IMR-90 (cell line): ENCODE measurements around the gene ZNF766. TPM values are rescaled to one million over a fixed set of nuclear protein-coding genes. Genes with fewer than 3 reads are reported as not detected.

Experiments used
- ATAC-seq: fragments of 200-7000 bp; cut with Tn5 transposase; 2 replicates; pipeline ENCODE4 v1.9.1; 2020; ENCODE audit warnings: low read depth, mild to moderate bottlenecking, moderate library complexity
- BruUV-seq: library from RNA; stranded (reverse); fragments of 400-500 nt; replicated peaks from 2 replicates; lab custom pipeline; 2021; lab: Mats Ljungman, UMichigan
- CTCF ChIA-PET: fragments of 300-600 bp; formaldehyde crosslinking; extraction: SDS; loops from one replicate; lab custom pipeline; 2021; ENCODE audit warnings: antibody characterized with exemption; lab: Yijun Ruan, JAX
- POLR2A ChIA-PET: fragments of 300-600 bp; sonication (Branson Sonifier 250); formaldehyde crosslinking; loops from one replicate; lab custom pipeline; 2022; ENCODE audit warnings: antibody characterized with exemption; ENCODE audit not compliant: unreplicated experiment; lab: Charles Lee
- DNase-seq: peaks from one replicate; pipeline ENCODE4 v3.0.0; 2013
- H2AFZ ChIP-seq: replicated peaks from 2 replicates; pipeline ENCODE3; 2013; ENCODE audit warnings: low read length, mild to moderate bottlenecking; ENCODE audit not compliant: poor library complexity
- H2AK5ac ChIP-seq: 2 replicates; pipeline ENCODE4 v1.6.1; 2013; ENCODE audit warnings: low read depth, low read length, inconsistent platforms
- H2AK9ac ChIP-seq: replicated peaks from 2 replicates; pipeline ENCODE3; 2013; ENCODE audit warnings: mild to moderate bottlenecking, low read depth, low read length, moderate library complexity; ENCODE audit not compliant: poor library complexity
- H2BK120ac ChIP-seq: 2 replicates; pipeline ENCODE4 v1.6.1; 2013; ENCODE audit warnings: low read depth, low read length, inconsistent platforms
- H2BK15ac ChIP-seq: 3 replicates; pipeline ENCODE4 v1.6.1; 2013; ENCODE audit warnings: low read depth, low read length, inconsistent platforms
- H2BK20ac ChIP-seq: 2 replicates; pipeline ENCODE4 v1.6.1; 2013; ENCODE audit warnings: low read depth, mild to moderate bottlenecking, inconsistent platforms, low read length, moderate library complexity
- H2BK5ac ChIP-seq: 2 replicates; pipeline ENCODE4 v1.6.1; 2013; ENCODE audit warnings: mild to moderate bottlenecking, low read depth, low read length, inconsistent platforms; ENCODE audit not compliant: poor library complexity, severe bottlenecking
- H3K14ac ChIP-seq: replicated peaks from 2 replicates; pipeline ENCODE4 v1.6.1; 2013; ENCODE audit warnings: low read depth, low read length, inconsistent platforms
- H3K18ac ChIP-seq: 2 replicates; pipeline ENCODE4 v1.6.1; 2013; ENCODE audit warnings: low read depth, low read length, control low read depth
- H3K23ac ChIP-seq: 2 replicates; pipeline ENCODE4 v1.6.1; 2013; ENCODE audit warnings: low read depth, low read length, inconsistent platforms
- H3K27ac ChIP-seq: 2 replicates; pipeline ENCODE4 v1.5.1; 2013; ENCODE audit warnings: mild to moderate bottlenecking, control low read depth, low read length; ENCODE audit not compliant: insufficient read depth
- H3K27me3 ChIP-seq: 2 replicates; pipeline ENCODE4 v1.6.1; 2013; ENCODE audit warnings: low read length; ENCODE audit not compliant: control insufficient read depth, insufficient read depth
- H3K36me3 ChIP-seq: 2 replicates; pipeline ENCODE4 v1.6.1; 2013; ENCODE audit warnings: low read length, mixed read lengths; ENCODE audit not compliant: control insufficient read depth, insufficient read depth
- H3K4ac ChIP-seq: 2 replicates; pipeline ENCODE4 v1.6.1; 2013; ENCODE audit warnings: low read depth, low read length, inconsistent platforms
- H3K4me1 ChIP-seq: 2 replicates; pipeline ENCODE4 v1.6.1; 2013; ENCODE audit warnings: low read length, mixed read lengths; ENCODE audit not compliant: control insufficient read depth, insufficient read depth
- H3K4me2 ChIP-seq: 2 replicates; pipeline ENCODE4 v1.6.1; 2013; ENCODE audit warnings: low read depth, mild to moderate bottlenecking, control low read depth, low read length, moderate library complexity
- H3K4me3 ChIP-seq: 2 replicates; pipeline ENCODE4 v1.5.1; 2013; ENCODE audit warnings: low read depth, mild to moderate bottlenecking, control low read depth, low read length, moderate library complexity; ENCODE audit not compliant: insufficient read depth
- H3K56ac ChIP-seq: 2 replicates; pipeline ENCODE4 v1.6.1; 2013; ENCODE audit warnings: low read length, inconsistent platforms; ENCODE audit not compliant: insufficient read depth; ENCODE audit errors: extremely low read depth
- H3K79me1 ChIP-seq, 2 experiments: 2 replicates each; pipeline ENCODE4 v1.6.1; 2013; ENCODE audit warnings: low read length in 2 of 2, inconsistent platforms in 1 of 2, low read depth in 1 of 2
- H3K9ac ChIP-seq: 2 replicates; pipeline ENCODE4 v1.6.1; 2013; ENCODE audit warnings: low read depth, low read length, control low read depth
- H3K9me1 ChIP-seq: 2 replicates; pipeline ENCODE4 v1.6.1; 2013; ENCODE audit warnings: low read length, inconsistent platforms; ENCODE audit not compliant: insufficient read depth
- H3K9me3 ChIP-seq: 2 replicates; pipeline ENCODE4 v1.6.1; 2013; ENCODE audit warnings: low read length; ENCODE audit not compliant: control insufficient read depth, insufficient read depth
- H4K20me1 ChIP-seq: 2 replicates; pipeline ENCODE4 v1.6.1; 2013; ENCODE audit warnings: low read length, inconsistent platforms; ENCODE audit not compliant: insufficient read depth
- H4K5ac ChIP-seq: 2 replicates; pipeline ENCODE4 v1.6.1; 2013; ENCODE audit warnings: mild to moderate bottlenecking, low read depth, low read length, control low read depth
- H4K8ac ChIP-seq, 2 experiments: 2 replicates each; pipeline ENCODE4 v1.6.1; 2013; ENCODE audit warnings: low read depth in 2 of 2, low read length in 2 of 2, control low read depth in 1 of 2, inconsistent platforms in 1 of 2
- H4K91ac ChIP-seq: 2 replicates; pipeline ENCODE4 v1.6.1; 2013; ENCODE audit warnings: low read depth, low read length, inconsistent platforms; ENCODE audit not compliant: insufficient read depth
- CEBPB ChIP-seq: IDR thresholded peaks from 2 replicates; pipeline ENCODE4 v1.6.1; 2012; ENCODE audit warnings: low read depth, low read length, improper control_type of control experiment
- MXI1 ChIP-seq: IDR thresholded peaks from 2 replicates; pipeline ENCODE4 v1.6.1; 2012; ENCODE audit warnings: low read depth, mild to moderate bottlenecking, low read length, moderate library complexity, borderline replicate concordance
- WGBS, 2 experiments: methylation state at CpG; one replicate each; pipeline versions ENCODE4 v1.1.5 to v1.1.7; 2013; ENCODE audit warnings: missing lambda C conversion rate in 2 of 2; ENCODE audit not compliant: insufficient read length in 1 of 2; ENCODE audit errors: extremely low coverage in 2 of 2; 5-methylcytosine and 5-hydroxymethylcytosine counted together
- dilution Hi-C: fragments of 300-500 bp; cut with HindIII; formaldehyde crosslinking; loops from one replicate; pipeline ENCODE4 v1.14.3; 2018; ENCODE audit warnings: low sequenced_read_pairs; ENCODE audit not compliant: unreplicated experiment
- in situ Hi-C: fragments of 300-500 bp; cut with MboI; formaldehyde crosslinking; loops from 3 replicates; pipeline ENCODE4 v1.14.3; 2019; ENCODE audit warnings: low sequenced_read_pairs, inconsistent platforms, mixed read lengths
- intact Hi-C: fragments of 100-400 bp; cut with micrococcal nuclease; formaldehyde crosslinking; loops from 2 replicates; pipeline ENCODE4 v1.10.0; 2022
- polyA plus RNA-seq, 3 experiments: library from polyadenylated mRNA; depleted of rRNA; stranded (reverse); fragments of >200 nt; gene quantifications; 2 replicates each; pipeline ENCODE4 v1.2.3, GENCODE V29; 2012; ENCODE audit warnings: low replicate concordance in 1 of 3
- total RNA-seq: library from RNA; depleted of rRNA; stranded (reverse); fragments of >200 nt; gene quantifications from 2 replicates; pipeline ENCODE4 v1.2.3, GENCODE V29; 2012

The ZNF766 gene
- total and polyA plus RNA-seq, 2 of the 4 experiments (the other 2 are of a cell fraction) = 4.9 to 20.4 TPM

DNA sequence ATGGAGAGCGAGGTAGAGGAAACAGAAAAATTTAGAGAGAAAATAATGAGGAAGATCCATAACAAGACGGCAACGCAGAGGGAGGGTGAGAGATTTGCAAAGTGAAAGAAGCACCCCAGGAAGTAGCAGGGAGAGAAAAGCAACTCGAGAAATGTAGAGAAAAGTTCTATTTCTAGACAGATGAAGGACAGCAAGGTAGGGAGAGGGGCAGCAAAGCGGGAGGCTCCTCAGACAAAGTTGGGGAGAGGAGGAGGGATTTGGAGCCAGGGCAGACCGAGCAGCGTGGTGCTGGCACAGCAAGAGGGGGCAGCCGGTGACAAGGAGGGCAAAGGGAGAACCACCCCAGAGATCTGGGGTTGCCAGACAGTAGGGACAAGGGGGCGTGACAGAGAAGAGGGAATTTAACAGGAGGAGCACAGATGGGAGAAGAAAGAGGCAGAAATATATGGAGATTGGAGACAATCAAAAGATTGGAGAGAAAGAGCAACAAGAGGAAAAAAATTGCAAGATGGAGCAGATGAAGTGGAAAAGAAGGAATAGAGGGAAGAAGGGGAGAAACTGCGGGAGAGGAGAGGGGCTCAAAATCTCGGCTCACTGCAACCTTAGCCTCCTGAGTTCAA, 989 bp downstream of the ZNF766 start:
- no TSS peak for BruUV-seq
- Histone ChIP-seq H4K20me1 (no peaks in the 10 kb centered on the region), H3K4me2 (peak overlapping the region; percentile 73), H3K18ac (peak overlapping the region; percentile 66), H3K14ac (peak overlapping the region; percentile 98), H2BK20ac (no peak overlapping the region), H3K9me1 (no peaks in the 10 kb centered on the region), H3K79me1 (peaks cover 21 to 43% of the 10 kb centered on the region in 2 experiments; a peak in 3 of 4 replicates), H2BK120ac (peak overlapping the region; percentile 28), H2AFZ (peak overlapping the region; percentile 94), H4K8ac (peak overlapping the region; percentile 80 to 95), H3K4me1 (peaks cover 2% of the 10 kb centered on the region), H3K9ac (peak overlapping the region; percentile 99), H3K23ac (peak overlapping the region; percentile 93), H3K9me3 (no peaks in the 10 kb centered on the region; the same call in 1 of the 2 replicates), H3K56ac (peak overlapping the region; percentile 99), H2BK15ac (no peak overlapping the region; the same call in 2 of the 3 replicates), H3K4ac (peak overlapping the region; percentile 96), H2AK9ac (peak overlapping the region; percentile 99), H3K27ac (peak overlapping the region; percentile 97), H2BK5ac (peak overlapping the region; percentile 86), H3K4me3 (peak overlapping the region; percentile 90), H4K5ac (peak overlapping the region; percentile 92), H4K91ac (peak overlapping the region; percentile 91), H3K36me3 (peaks cover 13% of the 10 kb centered on the region), H3K27me3 (no peaks in the 10 kb centered on the region), H2AK5ac (peak overlapping the region; percentile 82)
- ChIA-PET CTCF (no interaction called here), POLR2A (no interaction called here)
- in situ Hi-C loops = no loop called here
- intact Hi-C loops = no loop called here
- TF ChIP-seq MXI1 (peak; percentile 41; the same call in 1 of the 2 replicates), CEBPB (no peak)
- 12% methylated on average over 8 of the region's 11 CpGs; no CpG with 5 or more reads in 1 of the 2 experiments for WGBS, 2 experiments
- dilution Hi-C loops = no loop called here
- ATAC-seq (peak; percentile 27), DNase-seq (peak; percentile 17)
